Uterus (tissue), 4 donors: ENCODE results near the gene TSPAN3. TPM values are rescaled to one million over a fixed set of nuclear protein-coding genes. Genes with fewer than 3 reads are reported as not detected.
A peak's percentile ranks its signal among the peaks of the same experiment; 100 is the strongest.

ENCODE experiments used
- DNase-seq, 2 donors: peaks; one replicate each; pipeline ENCODE4 v3.0.0-alpha.2; 2019 to 2020
- H3K27ac ChIP-seq, 2 donors: fragments of 200-600 bp; sonication (generic); 1 replicate in 1 of 2; 2 replicates in 1 of 2; pipeline ENCODE4 v1.5.1; 2016 to 2018
- H3K27me3 ChIP-seq, 2 donors: fragments of 200-600 bp; sonication (generic); one replicate each; pipeline ENCODE4 v1.5.1; 2018 to 2019; ENCODE audit warnings: control low read depth in 1 of 2
- H3K36me3 ChIP-seq, 2 donors: fragments of 200-600 bp; sonication (generic); one replicate each; pipeline ENCODE4 v1.5.1; 2019; ENCODE audit warnings: control low read depth in 1 of 2
- H3K4me1 ChIP-seq, 2 donors: fragments of 200-600 bp; sonication (generic); one replicate each; pipeline ENCODE4 v1.5.1; 2018 to 2019; ENCODE audit warnings: control low read depth in 1 of 2
- H3K4me3 ChIP-seq, 2 donors: fragments of 200-600 bp; sonication (generic); 1 replicate in 1 of 2; 2 replicates in 1 of 2; pipeline ENCODE4 v1.5.1; 2018 to 2019; ENCODE audit warnings: mild to moderate bottlenecking in 1 of 2
- H3K9me3 ChIP-seq, 2 donors: fragments of 200-600 bp; sonication (generic); one replicate each; pipeline ENCODE4 v1.5.1; 2019; ENCODE audit warnings: control low read depth in 1 of 2
- POLR2A ChIP-seq, 2 donors: fragments of 450-650 bp; IDR thresholded peaks; one replicate each; pipeline ENCODE4 v1.6.1; 2016; ENCODE audit warnings: antibody characterized with exemption in 2 of 2, mild to moderate bottlenecking in 1 of 2, moderate library complexity in 1 of 2
- intact Hi-C: fragments of 100-400 bp; cut with DNase I; formaldehyde crosslinking; loops from one replicate; pipeline ENCODE4 v1.15.1; 2023; ENCODE audit warnings: low total_unique reads
- total RNA-seq, 4 donors: library from RNA; depleted of rRNA in 3 of 4; stranded (reverse); fragments of >200 nt in 3 of 4; gene quantifications; one replicate each; pipeline versions ENCODE4 v1.1.0 to v1.2.4, GENCODE V29; 2014 to 2023
- TF ChIP-seq, protein P1 (sequence below), 4 experiments: fragments of 200-600 bp in 2 of 4; fragments of 450-650 bp in 2 of 4; sonication (generic) in 2 of 4; IDR thresholded peaks; one replicate each; pipeline ENCODE4 v1.5.1; 2016 to 2019; ENCODE audit warnings: antibody characterized with exemption in 4 of 4, mild to moderate bottlenecking in 2 of 4, moderate library complexity in 1 of 4
- donor health status: DM: yes; HTN: yes; CAD: no.

Gene TSPAN3
- total RNA-seq, 4 donors from 2014 or later = 62.0 to 446 (median 114) TPM

DNA sequence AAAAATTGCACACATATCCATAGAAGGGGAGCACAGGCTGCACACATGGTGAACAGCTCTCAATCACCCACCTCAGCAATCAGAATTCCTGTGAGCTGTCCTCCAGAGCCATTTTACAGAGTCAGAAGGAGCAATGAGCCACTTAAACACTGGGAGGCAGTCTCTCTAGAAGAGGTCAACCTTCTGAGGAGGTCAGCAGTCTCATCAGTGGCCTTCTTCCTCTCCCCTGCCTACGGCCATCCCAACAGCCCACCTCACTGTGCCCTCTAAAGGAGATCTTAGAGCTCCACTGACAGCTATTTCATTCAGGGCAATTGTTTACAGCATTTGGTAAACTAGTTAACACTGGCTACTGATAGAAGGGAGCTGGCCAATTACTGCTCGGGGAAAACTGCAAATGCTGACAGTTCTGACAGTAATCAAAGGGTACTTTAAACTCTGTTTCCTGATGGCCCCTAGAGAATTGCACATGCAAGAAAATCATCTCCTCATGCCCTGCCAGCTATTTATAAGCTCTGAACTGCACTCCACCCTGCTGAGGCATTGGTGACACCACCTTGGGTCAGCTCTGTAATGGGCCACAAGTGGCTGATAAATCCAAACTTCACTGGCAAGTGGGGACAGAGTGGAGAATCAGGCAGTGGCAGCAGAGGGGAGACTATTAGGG, 42.1 kb upstream of the TSPAN3 start:
- Histone ChIP-seq H3K4me1 (peaks cover 0 to 3% of the 10 kb centered on the region in 2 donors), H3K9me3 (no peaks in the 10 kb centered on the region), H3K36me3 (no peaks in the 10 kb centered on the region), H3K4me3 (no peak overlapping the region), H3K27me3 (no peaks in the 10 kb centered on the region), H3K27ac (no peak overlapping the region)
- DNase-seq = no peak
- intact Hi-C loops = loop anchor here (10.0 kb wide), 2 partner anchors 382 to 432 kb away; no protein-coding TSS in a partner anchor
- TF ChIP-seq, protein P1, sequence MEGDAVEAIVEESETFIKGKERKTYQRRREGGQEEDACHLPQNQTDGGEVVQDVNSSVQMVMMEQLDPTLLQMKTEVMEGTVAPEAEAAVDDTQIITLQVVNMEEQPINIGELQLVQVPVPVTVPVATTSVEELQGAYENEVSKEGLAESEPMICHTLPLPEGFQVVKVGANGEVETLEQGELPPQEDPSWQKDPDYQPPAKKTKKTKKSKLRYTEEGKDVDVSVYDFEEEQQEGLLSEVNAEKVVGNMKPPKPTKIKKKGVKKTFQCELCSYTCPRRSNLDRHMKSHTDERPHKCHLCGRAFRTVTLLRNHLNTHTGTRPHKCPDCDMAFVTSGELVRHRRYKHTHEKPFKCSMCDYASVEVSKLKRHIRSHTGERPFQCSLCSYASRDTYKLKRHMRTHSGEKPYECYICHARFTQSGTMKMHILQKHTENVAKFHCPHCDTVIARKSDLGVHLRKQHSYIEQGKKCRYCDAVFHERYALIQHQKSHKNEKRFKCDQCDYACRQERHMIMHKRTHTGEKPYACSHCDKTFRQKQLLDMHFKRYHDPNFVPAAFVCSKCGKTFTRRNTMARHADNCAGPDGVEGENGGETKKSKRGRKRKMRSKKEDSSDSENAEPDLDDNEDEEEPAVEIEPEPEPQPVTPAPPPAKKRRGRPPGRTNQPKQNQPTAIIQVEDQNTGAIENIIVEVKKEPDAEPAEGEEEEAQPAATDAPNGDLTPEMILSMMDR (IDR thresholded peaks at IDR 0.05) = no peak
- TF ChIP-seq POLR2A (IDR thresholded peaks at IDR 0.05) = no peak

DNA sequence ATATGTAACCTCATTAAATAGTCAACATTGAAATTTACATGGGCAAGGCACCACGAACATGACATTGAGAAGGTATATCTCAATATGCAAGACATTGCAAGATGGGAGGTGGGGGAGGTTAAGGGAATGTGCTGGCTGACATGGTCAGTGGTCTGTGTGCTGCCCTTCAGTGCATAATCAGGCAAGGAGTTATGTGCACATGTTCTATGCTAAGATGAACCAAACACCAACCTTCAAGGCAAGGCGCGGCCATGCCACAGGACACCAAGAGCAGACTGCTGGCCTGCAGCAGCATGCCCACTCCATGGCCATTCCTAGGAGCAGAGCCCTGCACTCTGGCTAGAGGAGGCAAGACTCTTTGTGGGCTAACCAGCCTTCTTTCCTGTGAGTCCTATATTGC, 40.9 kb upstream of the TSPAN3 start:
- no peaks in the 10 kb centered on the region for H3K36me3 ChIP-seq
- H3K4me3 ChIP-seq = no peak overlapping the region
- no peak for TF ChIP-seq POLR2A (IDR thresholded peaks at IDR 0.05)
- TF ChIP-seq, protein P1 (IDR thresholded peaks at IDR 0.05) = no peak
- intact Hi-C loops = loop anchor here (10.0 kb wide), 2 partner anchors 383 to 433 kb away; no protein-coding TSS in a partner anchor
- H3K4me1 ChIP-seq = no peaks in the 10 kb centered on the region
- H3K9me3 ChIP-seq = no peaks in the 10 kb centered on the region
- no peaks in the 10 kb centered on the region for H3K27me3 ChIP-seq
- H3K27ac ChIP-seq = no peak overlapping the region
- DNase-seq = no peak

DNA sequence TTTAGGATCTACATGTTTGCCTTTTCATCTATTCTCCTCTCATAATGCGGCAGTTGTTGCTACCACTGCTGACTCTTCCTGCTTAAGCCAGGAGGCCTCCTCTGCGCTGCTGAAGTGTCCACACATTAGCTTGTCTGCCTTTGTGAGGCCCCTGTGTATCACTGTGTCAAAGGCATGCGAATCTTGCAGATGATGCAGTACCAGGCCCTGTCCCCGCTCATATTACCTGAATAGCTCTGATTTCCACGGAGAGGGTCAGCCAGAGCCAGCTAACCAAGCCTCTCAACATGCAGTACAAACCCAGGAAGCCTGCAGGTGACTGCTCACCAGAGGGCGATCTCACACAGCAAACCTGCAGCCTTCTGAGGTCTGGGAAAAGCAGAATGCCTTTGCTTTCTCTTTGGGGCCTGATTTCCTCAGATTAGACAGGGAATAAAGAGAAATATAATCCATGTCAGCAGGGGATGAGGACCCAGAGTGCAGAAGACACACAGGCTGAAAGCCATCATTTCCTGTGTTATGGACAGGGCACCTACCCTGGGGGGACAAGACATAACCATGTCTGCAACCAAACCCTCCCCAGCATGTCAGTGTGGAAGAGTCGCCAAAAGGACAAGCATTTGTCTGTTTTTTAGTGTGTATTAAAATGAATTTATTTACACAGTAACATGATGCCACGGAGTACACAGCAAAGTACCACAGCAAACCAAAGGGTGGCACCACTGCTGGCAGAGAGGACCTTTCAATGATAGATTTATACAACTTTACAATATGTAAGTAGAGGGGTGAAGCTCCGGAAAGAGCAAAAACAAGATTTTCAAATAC, 36.8 kb upstream of the TSPAN3 start:
- H3K9me3 ChIP-seq = no peaks in the 10 kb centered on the region
- peak overlapping the region; percentile 35 to 60 for H3K27ac ChIP-seq
- intact Hi-C loops = no loop called here
- no peaks in the 10 kb centered on the region for H3K4me1 ChIP-seq
- TF ChIP-seq POLR2A (IDR thresholded peaks at IDR 0.05) = no peak
- TF ChIP-seq, protein P1 (IDR thresholded peaks at IDR 0.05) = peak; percentile 38 to 59 (median 52)
- no peaks in the 10 kb centered on the region for H3K36me3 ChIP-seq
- H3K4me3 ChIP-seq = no peak overlapping the region
- DNase-seq = peak; percentile 51 to 53
- no peaks in the 10 kb centered on the region for H3K27me3 ChIP-seq

DNA sequence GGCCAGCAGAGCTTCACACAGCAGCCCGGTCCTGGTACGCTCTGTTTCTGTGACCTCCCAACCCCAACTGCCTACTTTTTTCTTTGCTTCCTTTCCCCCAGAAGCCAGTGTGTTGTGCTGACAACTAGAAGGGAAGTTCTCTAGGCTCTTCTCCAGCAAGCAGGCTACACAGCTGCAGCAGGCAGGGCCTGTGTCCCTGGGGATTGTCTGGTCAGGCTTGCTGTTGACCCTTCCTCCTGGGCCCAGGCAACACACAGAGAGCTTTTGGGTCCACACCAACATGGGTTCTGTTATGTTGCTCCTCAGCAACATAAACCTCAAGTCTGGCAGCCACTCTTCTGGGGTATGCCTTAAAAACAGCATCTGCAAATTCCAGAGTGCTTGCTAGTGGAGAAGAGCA, 36.2 kb upstream of the TSPAN3 start:
- peak overlapping the region; percentile 35 to 60 for H3K27ac ChIP-seq
- no peaks in the 10 kb centered on the region for H3K27me3 ChIP-seq
- no peaks in the 10 kb centered on the region for H3K9me3 ChIP-seq
- no peaks in the 10 kb centered on the region for H3K36me3 ChIP-seq
- H3K4me1 ChIP-seq = no peaks in the 10 kb centered on the region
- H3K4me3 ChIP-seq = no peak overlapping the region
- TF ChIP-seq, protein P1 (IDR thresholded peaks at IDR 0.05) = no peak
- no peak for TF ChIP-seq POLR2A (IDR thresholded peaks at IDR 0.05)
- intact Hi-C loops = no loop called here
- peak; percentile 44 to 49 for DNase-seq

DNA sequence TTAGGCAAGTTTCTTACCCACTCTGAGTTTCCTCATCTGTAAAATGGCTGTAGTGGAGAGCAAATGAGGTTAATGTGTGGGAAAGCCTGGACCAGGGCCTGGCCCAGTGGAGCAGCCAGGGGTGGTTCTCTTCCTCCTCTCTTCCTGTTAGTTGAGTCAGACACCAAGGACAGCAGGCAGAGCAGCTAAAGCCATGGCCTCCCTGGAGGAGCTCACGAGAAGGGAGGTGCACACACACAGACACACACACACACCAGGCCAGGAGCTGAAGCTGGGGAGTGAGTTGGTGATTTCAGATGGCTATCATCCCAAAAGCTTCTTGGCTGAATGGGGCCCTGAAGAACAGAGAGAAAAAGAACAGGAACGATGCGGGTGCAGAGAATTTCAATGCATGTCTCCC, 33.2 kb upstream of the TSPAN3 start:
- Histone ChIP-seq H3K4me1 (no peaks in the 10 kb centered on the region), H3K4me3 (no peak overlapping the region), H3K36me3 (no peaks in the 10 kb centered on the region), H3K9me3 (no peaks in the 10 kb centered on the region), H3K27me3 (no peaks in the 10 kb centered on the region), H3K27ac (no peak overlapping the region)
- no peak for TF ChIP-seq POLR2A (IDR thresholded peaks at IDR 0.05)
- TF ChIP-seq, protein P1 (IDR thresholded peaks at IDR 0.05) = no peak
- intact Hi-C loops = no loop called here
- peak in 1 of 2 donors; percentile 27 for DNase-seq
